Sciatic nerve (tissue), 2 donors: ENCODE results near the gene TPM1. TPM values are rescaled to one million over a fixed set of nuclear protein-coding genes. Genes with fewer than 3 reads are reported as not detected.

Experiments used
- ATAC-seq: fragments of 200-7000 bp; cut with Tn5 transposase; one replicate; pipeline ENCODE4 v1.9.1; 2020; ENCODE audit warnings: mild to moderate bottlenecking, moderate library complexity
- DNase-seq: peaks from one replicate; pipeline ENCODE4 v3.0.0-alpha.2; 2020; ENCODE audit warnings: low spot score
- intact Hi-C: fragments of 100-400 bp; cut with DNase I; formaldehyde crosslinking; loops from one replicate; pipeline ENCODE4 v1.14.2; 2022
- total RNA-seq: library from RNA; stranded (reverse); fragmentation: NEBNext Ultra II Directional; extraction: Animal tissue kit (Norgen Biotek cat#: 25700); gene quantifications from one replicate; pipeline ENCODE4 v1.2.1, GENCODE V29; 2021
- donor health status: DM: no; HTN: no; CAD: no.
- donor health status: DM: no; HTN: no; CAD: no.

Gene TPM1
- total RNA-seq, 1 donor from 2014 or later, result 396 TPM

- no peak for DNase-seq
- peak; percentile 38 for ATAC-seq
- intact Hi-C loops, result no loop called here
Observed at GRCh38 chr15:63013052-63013808, 29.3 kb upstream of the TPM1 start.

DNA sequence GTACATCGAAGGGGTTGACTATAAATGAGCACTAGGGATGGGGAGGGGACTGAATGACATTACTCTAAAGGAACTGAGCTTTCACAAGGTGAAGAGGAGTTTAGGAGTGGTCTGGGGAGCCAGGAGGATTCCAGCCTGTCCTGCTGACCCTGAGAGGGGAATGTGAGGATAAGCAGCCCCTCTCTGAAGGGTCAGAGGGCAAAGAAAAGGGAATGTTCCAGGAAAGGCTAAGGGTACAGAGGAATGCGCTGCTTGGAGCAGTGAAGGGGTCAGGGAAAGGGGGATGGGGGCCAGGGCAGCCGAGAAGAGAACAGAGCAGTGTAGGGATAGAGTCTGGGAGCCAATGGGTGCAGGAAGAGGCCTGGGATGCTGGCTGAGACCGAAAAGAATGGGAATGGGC is 28.0 kb upstream of the TPM1 start:
- DNase-seq (no peak), ATAC-seq (no peak)
- intact Hi-C loops, result no loop called here

- ATAC-seq, result peak; percentile 94
Observed at GRCh38 chr15:63015618-63016017, 26.9 kb upstream of the TPM1 start.

DNA sequence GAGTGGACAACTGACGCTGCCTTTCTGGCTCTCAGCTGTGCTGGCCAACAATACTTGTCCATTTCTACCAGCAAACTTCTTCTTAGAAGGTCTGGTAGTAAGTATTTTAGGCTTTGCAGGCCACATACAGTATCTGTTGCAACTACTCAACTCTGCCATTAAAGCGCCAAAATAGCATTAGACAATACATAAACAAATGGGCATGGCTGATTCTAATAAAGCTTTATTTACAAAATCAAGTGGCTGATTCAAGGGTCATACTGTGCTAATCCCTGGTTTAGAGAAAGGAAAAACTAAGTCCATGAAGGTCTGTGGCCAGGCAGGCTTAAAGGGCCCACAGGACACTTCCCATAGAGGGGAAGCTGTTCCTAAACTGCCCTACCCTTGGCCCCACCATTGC is 26.3 kb upstream of the TPM1 start:
- no peak for DNase-seq
- intact Hi-C loops, result no loop called here
- ATAC-seq, result no peak

More at GRCh38 chr15:63015618-63016017, 26.9 kb upstream of the TPM1 start:
- DNase-seq, result no peak
- intact Hi-C loops, result no loop called here

DNA sequence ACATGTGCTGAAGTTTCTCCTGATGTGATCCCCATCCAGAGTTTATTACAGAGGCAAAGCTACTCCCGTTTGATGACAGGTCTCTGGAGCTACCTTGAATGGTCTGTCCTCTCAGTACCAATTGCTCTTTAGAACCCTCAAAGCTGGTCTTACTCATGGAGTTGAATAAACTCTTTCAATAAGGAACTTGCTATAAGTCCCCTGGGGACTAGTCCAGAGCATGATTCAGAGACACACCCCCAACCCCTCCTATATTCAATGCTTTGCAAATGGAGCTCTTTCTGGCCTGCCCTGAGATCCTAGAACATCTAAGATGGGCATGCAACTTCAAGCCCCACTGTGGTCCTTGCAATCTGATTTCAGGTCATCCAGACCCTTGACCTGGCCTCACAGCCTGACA is 23.9 kb upstream of the TPM1 start:
- intact Hi-C loops, result no loop called here
- DNase-seq, result no peak
- ATAC-seq, result no peak

- no peak for ATAC-seq
Observed at GRCh38 chr15:63019511-63020109, 22.9 kb upstream of the TPM1 start.

DNA sequence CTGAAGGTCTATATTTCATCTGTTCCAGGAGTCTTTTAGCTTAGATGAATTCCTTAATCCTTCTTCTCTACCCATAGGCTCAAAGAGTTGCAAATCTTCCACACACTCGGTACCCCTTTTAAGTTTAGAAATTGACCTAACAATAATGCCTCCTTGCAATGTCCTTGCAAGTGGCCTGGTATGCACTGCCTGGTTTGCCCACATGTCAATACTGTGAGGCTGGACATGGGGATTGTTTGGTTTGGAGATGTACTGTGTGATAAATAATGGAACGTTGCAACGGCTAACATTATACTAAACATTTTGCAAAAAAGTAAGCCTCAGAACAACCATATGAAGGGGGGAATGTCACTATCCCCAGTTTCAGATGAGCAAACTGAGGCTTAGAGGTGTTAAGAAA is 22.4 kb upstream of the TPM1 start:
- ATAC-seq (no peak), DNase-seq (no peak)
- intact Hi-C loops, result no loop called here

More at GRCh38 chr15:63019511-63020109, 22.9 kb upstream of the TPM1 start:
- intact Hi-C loops, result no loop called here
- no peak for DNase-seq

DNA sequence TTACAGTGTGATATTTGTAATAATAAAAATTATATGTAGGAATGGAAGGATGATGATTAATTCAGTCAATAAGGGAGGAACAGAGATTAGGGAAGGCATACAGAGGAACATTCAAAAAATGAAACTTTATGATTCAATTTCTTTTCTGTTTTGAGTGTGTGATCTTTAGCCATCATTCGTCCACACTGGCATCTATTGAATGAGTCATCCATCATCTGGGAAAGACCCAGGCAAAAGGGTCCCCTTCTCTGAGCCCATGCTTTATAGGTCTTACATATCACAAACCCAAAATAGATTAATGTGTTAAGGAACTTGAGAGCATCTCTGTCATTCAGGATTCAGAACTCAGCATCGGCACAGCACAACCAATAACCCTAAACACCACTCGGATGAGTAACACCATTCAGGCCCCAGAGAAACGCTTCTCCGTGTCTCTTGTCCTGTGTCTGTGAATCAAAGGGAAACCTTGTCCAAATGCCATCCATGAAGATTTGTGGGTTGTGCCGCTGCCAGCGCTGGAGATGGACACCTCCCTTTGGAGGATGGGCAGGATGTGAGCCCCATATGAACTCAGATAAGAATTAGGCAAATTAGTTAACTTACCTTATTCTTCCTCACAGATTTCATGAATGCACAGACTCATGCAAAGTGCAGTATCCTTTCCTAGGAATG is 21.7 kb upstream of the TPM1 start:
- ATAC-seq (no peak), DNase-seq (no peak)
- intact Hi-C loops, result no loop called here

- ATAC-seq, result no peak
- no peak for DNase-seq
- intact Hi-C loops, result no loop called here
Observed at GRCh38 chr15:63022181-63022580, 20.4 kb upstream of the TPM1 start.

DNA sequence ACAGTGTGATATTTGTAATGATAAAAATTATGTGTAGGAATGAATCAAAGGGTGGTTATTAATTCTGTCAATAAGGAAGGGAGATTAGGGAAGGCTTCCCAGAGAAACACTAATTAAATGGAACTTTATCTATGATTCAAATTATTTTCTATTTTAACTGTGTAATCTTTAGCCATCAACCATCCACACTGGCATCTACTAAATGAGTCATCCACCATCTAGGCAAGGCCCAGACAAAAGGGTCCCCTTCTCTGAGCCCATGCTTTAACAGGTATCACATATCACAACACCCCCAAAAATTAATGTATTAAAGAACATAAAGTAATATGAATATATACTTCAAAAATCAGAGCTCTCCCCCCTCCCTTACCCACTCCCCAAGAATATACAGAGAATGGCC is 19.9 kb upstream of the TPM1 start:
- intact Hi-C loops, result no loop called here

DNA sequence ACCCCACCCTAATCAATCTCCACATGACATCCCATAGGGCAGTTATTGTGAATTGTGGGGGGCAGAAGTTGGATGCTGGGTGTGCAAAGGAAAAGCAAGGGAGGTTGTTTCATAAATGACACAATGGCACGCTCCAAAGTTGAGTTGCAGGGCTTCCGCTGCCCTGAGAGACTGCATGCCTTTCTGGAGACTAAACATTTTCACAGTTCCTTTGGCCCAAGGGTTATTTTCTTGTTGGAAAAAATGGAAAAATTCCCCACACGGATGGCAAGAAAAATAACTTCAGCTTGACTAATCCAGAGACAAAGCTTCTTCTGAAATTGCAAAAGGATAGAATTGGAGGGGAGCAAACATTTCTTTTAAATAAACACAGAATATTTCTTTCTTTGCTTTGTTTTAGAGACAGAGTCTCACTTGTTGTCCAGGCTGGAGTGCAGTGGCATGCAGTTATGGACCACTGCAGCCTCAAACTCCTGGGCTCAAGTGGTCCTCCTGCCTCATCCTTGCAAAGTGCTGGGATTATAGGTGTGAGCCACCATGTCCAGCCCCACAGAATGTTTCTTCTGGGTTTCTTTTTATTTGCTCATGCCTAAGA is 19.1 kb upstream of the TPM1 start:
- intact Hi-C loops, result no loop called here
- ATAC-seq, result peak; percentile 55
- no peak for DNase-seq

More for the DNA sequence above, 19.9 kb upstream of the TPM1 start:
- DNase-seq (no peak), ATAC-seq (no peak)

DNA sequence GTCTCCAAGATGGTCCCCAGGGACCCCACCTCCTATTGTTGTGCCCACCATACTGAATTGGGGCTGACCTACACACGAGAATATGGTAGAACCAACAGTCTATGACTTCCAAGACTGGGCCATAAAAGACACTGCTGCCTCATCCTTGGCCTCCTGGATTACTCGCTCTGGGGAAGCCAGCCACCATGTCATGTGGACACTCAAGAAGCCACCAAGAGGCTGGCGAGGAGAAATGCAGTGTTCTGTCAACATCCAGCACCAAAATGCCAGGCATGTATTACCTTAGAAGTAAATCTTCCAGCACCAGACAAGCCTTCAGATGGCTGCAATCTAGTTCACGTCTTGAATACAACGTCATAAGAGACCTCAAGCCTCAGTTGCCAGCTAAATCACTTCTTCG is 17.1 kb upstream of the TPM1 start:
- intact Hi-C loops, result no loop called here
- DNase-seq, result no peak
- no peak for ATAC-seq

- no peak for ATAC-seq
- intact Hi-C loops, result no loop called here
- DNase-seq, result no peak
Observed at GRCh38 chr15:63027646-63028045, 14.9 kb upstream of the TPM1 start.

GRCh38 chr15:63028442-63029110 is 14.0 kb upstream of the TPM1 start:
- intact Hi-C loops, result no loop called here
- no peak for ATAC-seq
- DNase-seq, result no peak

DNA sequence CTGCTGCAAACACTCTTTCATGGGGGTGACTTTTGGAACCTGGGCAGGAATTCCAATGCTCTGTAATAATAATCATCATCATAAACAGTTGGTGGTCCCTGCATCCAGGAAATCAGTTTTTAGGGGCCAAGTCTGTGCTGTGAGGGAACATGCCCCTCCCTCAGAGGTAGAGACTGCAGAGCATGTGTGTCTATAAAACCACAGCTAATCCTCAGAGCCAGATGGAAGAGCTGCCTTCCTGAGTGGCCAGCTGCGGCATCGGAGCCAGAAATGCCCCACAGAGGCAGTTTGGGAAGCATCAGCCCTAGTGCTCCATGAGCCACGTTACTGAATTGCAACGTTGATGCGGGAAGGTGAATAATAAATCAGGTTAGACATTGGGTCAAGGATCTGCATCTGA is 12.9 kb upstream of the TPM1 start:
- intact Hi-C loops, result no loop called here
- peak; percentile 38 for ATAC-seq

GRCh38 chr15:63030101-63030551 is 12.4 kb upstream of the TPM1 start:
- peak; percentile 96 for ATAC-seq
- intact Hi-C loops, result no loop called here
- peak; percentile 74 for DNase-seq

More for the DNA sequence above, 12.9 kb upstream of the TPM1 start:
- DNase-seq, result no peak

GRCh38 chr15:63034578-63034977 is 8.0 kb upstream of the TPM1 start:
- no peak for ATAC-seq
- intact Hi-C loops, result no loop called here
- DNase-seq, result no peak

DNA sequence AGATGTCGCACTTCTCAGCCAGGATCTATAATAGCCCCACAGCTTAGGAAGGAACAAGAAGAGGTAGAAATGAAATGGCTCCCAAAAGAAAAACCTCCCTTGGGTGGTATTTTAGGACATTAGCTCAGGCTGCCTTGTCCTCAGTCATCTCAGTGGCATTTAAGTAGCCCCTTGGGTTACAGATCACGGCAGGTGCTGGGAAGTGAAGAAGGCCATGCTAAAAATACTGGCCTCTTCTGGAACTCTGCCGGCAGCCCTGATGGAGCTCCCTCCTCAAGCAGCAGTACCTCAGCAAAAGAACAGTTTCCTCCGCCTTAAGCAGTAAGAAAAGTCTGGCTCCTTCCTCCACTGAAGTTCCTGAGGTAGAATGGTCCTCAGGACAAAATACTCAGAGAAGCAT is 7.3 kb upstream of the TPM1 start:
- ATAC-seq (no peak), DNase-seq (no peak)
- intact Hi-C loops, result no loop called here

DNA sequence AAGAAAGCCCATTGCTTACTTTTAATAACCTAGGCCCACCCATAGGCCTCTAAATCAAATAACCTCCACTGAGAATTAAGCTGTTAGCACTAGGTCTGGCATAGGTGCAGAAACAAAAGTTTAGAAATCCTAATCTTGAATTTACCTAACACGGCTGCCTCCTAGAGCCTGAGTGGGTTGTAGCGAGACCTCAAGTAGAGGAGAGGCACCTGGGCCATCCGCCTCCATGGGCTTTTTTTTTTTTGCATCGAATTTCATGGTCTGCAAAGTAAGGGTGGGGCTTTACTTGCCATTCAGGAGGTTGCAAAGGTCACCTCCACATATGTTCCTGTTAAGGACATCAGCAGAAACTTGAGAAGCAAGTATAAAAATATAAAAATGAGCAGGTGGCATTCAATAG is 6.6 kb upstream of the TPM1 start:
- ATAC-seq (no peak), DNase-seq (no peak)
- intact Hi-C loops, result no loop called here
